GM19372 (cell line): ENCODE results near the gene ARHGDIB.

ENCODE experiments used
- ATAC-seq: cut with Tn5 transposase; IDR thresholded peaks from one replicate; pipeline ENCODE4 v1.9.1; 2021; ENCODE audit warnings: mild to moderate bottlenecking, low read depth, moderate library complexity; ENCODE audit not compliant: unreplicated experiment

ARHGDIB gene

GRCh38 chr12:14961466-14962152, at the start of gene ARHGDIB:
Gene ARHGDIB (minus strand): TSS chr12:14961601. CDS start chr12:14950712, 10,889 bp downstream.
- peak; percentile 68 for ATAC-seq

DNA sequence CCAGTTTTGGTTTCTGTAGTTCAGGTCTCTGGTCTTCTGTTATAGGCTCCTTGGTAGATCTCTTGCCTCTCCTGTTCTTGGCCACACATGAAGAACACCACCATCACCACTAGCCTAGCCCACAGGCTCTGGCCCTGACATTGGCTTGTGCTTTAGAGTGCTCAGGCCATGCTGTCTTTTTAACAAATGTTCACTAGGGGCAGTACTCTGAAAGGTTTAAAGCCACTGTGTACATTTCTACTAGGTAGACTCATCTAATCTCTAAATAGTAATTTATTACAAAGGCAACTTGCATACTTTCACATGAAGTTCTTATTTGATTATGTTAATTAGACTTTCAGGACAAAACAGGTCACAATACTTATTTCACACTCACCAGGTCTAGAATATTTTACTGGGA, 49.8 kb upstream of the ARHGDIB start:
- peak; percentile 77 for ATAC-seq

GRCh38 chr12:15007551-15007950, 46.1 kb upstream of the ARHGDIB start:
- no peak for ATAC-seq

GRCh38 chr12:15005064-15005463, 43.7 kb upstream of the ARHGDIB start:
- ATAC-seq: no peak

GRCh38 chr12:15004421-15004820, 43.0 kb upstream of the ARHGDIB start:
- ATAC-seq: no peak

DNA sequence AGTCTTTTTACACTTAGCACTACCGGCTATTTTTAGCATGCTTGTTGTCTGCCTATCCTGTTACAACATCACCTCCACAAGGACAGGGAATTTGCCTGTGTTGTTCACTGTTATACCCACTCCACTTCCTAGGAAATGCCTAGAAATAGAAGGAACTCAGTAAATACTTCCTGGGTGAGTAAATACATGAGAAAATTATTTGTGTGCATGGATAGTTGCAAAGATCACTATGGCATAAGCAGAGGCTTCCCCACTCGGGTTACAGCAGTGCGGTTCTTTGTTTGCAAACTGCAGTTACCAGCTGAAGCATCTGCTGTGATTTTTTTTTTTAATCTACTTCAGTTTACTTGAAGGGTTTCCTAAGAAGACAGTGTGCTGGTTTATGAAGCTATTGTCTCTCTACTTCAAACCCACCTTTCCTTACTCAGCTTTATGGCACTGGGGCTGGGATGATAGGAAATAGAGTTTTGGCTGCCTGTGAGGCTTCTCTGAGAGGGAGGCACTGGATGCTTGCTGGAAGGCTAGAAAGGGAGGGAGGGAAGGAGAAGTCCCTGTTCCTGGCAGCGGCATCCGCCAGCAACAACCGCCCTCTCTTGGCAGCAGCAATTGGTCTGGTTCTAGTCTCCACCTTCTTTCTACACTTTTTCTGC, 40.5 kb upstream of the ARHGDIB start:
- no peak for ATAC-seq

DNA sequence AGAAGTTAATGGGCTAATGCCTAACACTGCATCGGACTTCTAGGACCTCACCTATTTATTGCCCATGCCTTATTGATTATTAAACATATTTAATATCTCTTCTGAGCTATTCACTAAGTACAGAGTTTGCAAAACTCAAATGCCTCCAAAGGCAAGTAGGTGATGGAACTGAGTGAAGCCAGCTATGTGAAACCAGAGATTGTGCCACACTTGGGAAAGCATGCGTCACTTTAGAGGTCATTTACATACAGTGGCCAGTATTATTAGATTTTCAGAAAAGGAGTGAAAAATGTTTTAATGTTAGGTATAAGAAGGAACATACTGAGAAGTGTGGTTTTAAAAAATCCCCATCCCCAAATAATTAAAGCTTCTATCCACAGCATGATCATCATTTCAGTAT, 39.2 kb upstream of the ARHGDIB start:
- no peak for ATAC-seq

GRCh38 chr12:14999695-15000365, 38.4 kb upstream of the ARHGDIB start:
- no peak for ATAC-seq

GRCh38 chr12:14999021-14999694, 37.8 kb upstream of the ARHGDIB start:
- no peak for ATAC-seq

DNA sequence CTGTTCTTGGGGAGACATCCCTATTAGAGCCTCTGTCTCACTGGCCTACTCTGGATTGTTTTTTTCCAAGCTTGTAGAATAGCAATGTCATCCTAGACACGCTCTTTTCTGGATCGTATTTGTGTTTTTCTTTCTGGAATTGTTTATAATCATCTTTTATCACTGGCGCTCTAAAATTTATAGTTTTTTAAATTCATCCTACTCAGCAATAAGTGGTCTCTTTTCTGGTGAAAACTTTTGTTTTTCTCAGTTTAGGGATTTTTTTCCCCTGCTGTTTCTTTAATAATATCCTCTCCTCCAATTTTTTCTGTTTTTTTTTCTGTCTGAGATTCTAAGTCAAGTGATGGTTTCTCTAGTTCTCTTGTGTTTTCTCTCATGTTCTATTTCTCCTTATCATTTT, 36.6 kb upstream of the ARHGDIB start:
- ATAC-seq: no peak

GRCh38 chr12:14995583-14996425, 34.4 kb upstream of the ARHGDIB start:
- ATAC-seq: no peak

GRCh38 chr12:14994610-14995009, 33.2 kb upstream of the ARHGDIB start:
- no peak for ATAC-seq

GRCh38 chr12:14993537-14994266, 32.3 kb upstream of the ARHGDIB start:
- ATAC-seq: no peak

GRCh38 chr12:14993117-14993516, 31.7 kb upstream of the ARHGDIB start:
- no peak for ATAC-seq

- no peak for ATAC-seq
Observed at GRCh38 chr12:14992673-14993072, 31.3 kb upstream of the ARHGDIB start.

GRCh38 chr12:14991069-14991468, 29.7 kb upstream of the ARHGDIB start:
- ATAC-seq: no peak

DNA sequence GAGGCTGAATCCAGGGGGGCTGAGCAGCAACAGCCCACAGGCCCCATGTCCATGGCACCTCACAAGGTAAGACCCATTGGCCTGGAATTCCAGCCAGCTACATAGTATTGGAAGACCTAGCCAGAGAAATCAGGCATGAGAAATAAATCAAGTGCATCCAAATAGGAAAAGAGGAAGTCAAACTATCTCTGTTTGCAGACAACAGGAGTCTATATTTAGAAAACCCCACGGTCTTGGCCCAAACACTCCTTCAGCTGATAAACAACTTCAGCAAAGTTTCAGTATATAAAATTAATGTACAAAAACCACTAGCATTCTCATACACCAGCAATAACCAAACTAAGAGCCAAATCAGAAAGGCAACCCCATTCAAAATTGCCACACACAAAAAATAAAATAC, 28.4 kb upstream of the ARHGDIB start:
- no peak for ATAC-seq

DNA sequence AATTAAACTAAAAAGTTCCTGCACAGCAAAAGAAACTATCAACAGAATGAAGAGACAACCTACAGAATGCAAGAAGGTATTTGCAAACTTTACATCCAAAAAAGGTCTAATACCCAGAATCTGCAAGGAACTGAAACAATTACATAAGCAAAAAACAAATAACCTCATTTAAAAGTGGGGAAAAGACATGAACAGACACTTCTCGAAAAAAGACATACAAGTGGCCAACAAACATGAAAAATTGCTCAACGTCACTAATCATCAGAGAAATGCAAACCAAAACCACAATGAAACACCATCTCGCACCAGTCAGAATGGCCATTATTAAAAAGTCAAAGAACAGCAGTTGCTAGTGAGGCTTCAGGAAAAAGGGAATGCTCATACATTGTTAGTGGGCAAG, 26.6 kb upstream of the ARHGDIB start:
- no peak for ATAC-seq

DNA sequence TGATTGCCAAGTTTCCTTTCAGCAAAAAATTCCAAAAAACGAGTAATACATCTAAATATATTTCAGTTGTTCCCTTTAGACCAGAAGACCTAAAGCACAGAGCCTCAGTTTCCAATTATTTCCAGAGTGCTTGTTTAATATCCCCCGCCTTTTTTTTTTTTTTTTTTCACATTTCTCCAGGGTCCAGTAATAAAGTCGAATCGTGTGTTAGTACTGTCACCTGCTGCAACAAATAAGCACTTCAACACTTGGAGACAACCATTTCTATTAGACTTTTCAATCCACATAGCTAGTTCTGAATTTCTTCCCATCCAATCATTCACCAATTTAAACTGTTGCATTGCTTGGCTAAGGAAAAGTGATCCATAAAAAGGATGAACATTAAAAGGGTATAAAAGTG, 25.0 kb upstream of the ARHGDIB start:
- no peak for ATAC-seq
